Mammary epithelial cell (primary cell): ENCODE data around the gene AKAP13.

Experiments used
- CTCF ChIP-seq, 2 donors: IDR thresholded peaks in 1 of 2; conservative IDR thresholded peaks in 1 of 2; 2 replicates each; pipeline ENCODE4 v1.5.1; 2011 to 2012; ENCODE audit warnings: inconsistent platforms in 2 of 2, low read length in 2 of 2, mild to moderate bottlenecking in 2 of 2, control low read depth in 1 of 2, low read depth in 1 of 2; ENCODE audit not compliant: insufficient read depth in 1 of 2; ENCODE audit errors: extremely low read depth in 1 of 2
- EZH2 ChIP-seq: IDR thresholded peaks from 2 replicates; pipeline ENCODE4 v1.6.1; 2012; ENCODE audit warnings: low read length, inconsistent platforms, borderline replicate concordance

- TF ChIP-seq CTCF (conservative IDR thresholded peaks at IDR 0.05 in 1 of 2, IDR thresholded peaks at IDR 0.05 in 1 of 2; ENCODE audit: extremely low read depth in 1 of 2, insufficient read depth in 1 of 2, low read depth in 1 of 2, low read length in 2 of 2) (no peak), EZH2 (no peak)
Measured at GRCh38 chr15:85785887-85786780, 405.7 kb downstream of the AKAP13 start.
